ENCODE results near the gene ZNF429.
"Not testable (repeated sequence)": the region's sequence is repeated elsewhere in the genome, so short reads cannot be mapped to it uniquely, and the experiment has no call there.

The ZNF429 gene

GRCh38 chr19:21505459-21506451 lies at the start of gene ZNF429:
Gene ZNF429, plus strand, starts transcription at chr19:21505602. Its CDS starts 170 bp downstream, at chr19:21505772.
- peak; percentile 94 for DNase-seq (ENCODE audit: low spot score)

- no peak for DNase-seq (ENCODE audit: low spot score)
Measured at GRCh38 chr19:21460686-21461085, 44.7 kb upstream of the ZNF429 start.

GRCh38 chr19:21462540-21462939 lies 42.9 kb upstream of the ZNF429 start:
- no peak for DNase-seq (ENCODE audit: low spot score)

- peak; percentile 47 for DNase-seq (ENCODE audit: low spot score)
Measured at GRCh38 chr19:21463449-21464105, 41.8 kb upstream of the ZNF429 start.

- no peak for DNase-seq (ENCODE audit: low spot score)
Measured at GRCh38 chr19:21466627-21467026, 38.8 kb upstream of the ZNF429 start.

- no peak for DNase-seq (ENCODE audit: low spot score)
Measured at GRCh38 chr19:21468791-21469190, 36.6 kb upstream of the ZNF429 start.

GRCh38 chr19:21472507-21472906 lies 32.9 kb upstream of the ZNF429 start:
- no peak for DNase-seq (ENCODE audit: low spot score)

GRCh38 chr19:21474671-21475181 lies 30.7 kb upstream of the ZNF429 start:
- peak; percentile 54 for DNase-seq (ENCODE audit: low spot score)

- not testable (repeated sequence) for DNase-seq (ENCODE audit: low spot score)
Measured at GRCh38 chr19:21482361-21482760, 23.0 kb upstream of the ZNF429 start.

GRCh38 chr19:21482863-21483276 lies 22.5 kb upstream of the ZNF429 start:
- DNase-seq (ENCODE audit: low spot score) = peak; percentile 46

GRCh38 chr19:21483589-21484170 lies 21.7 kb upstream of the ZNF429 start:
- DNase-seq (ENCODE audit: low spot score) = peak; percentile 59

- DNase-seq (ENCODE audit: low spot score) = no peak
Measured at GRCh38 chr19:21484631-21485030, 20.8 kb upstream of the ZNF429 start.

GRCh38 chr19:21485926-21486325 lies 19.5 kb upstream of the ZNF429 start:
- no peak for DNase-seq (ENCODE audit: low spot score)

- no peak for DNase-seq (ENCODE audit: low spot score)
Measured at GRCh38 chr19:21487969-21488368, 17.4 kb upstream of the ZNF429 start.

GRCh38 chr19:21491146-21491545 lies 14.3 kb upstream of the ZNF429 start:
- DNase-seq (ENCODE audit: low spot score) = no peak

- no peak for DNase-seq (ENCODE audit: low spot score)
Measured at GRCh38 chr19:21492947-21493906, 12.2 kb upstream of the ZNF429 start.

- DNase-seq (ENCODE audit: low spot score) = no peak
Measured at GRCh38 chr19:21496876-21497275, 8.5 kb upstream of the ZNF429 start.

- no peak for DNase-seq (ENCODE audit: low spot score)
Measured at GRCh38 chr19:21498651-21499050, 6.8 kb upstream of the ZNF429 start.

- DNase-seq (ENCODE audit: low spot score) = no peak
Measured at GRCh38 chr19:21508198-21508597, 2.8 kb downstream of the ZNF429 start.

GRCh38 chr19:21511058-21511457 lies 5.7 kb downstream of the ZNF429 start:
- DNase-seq (ENCODE audit: low spot score) = not testable (repeated sequence)

GRCh38 chr19:21512609-21513008 lies 7.2 kb downstream of the ZNF429 start:
- not testable (repeated sequence) for DNase-seq (ENCODE audit: low spot score)
